ENCODE measurements around the gene KDR.

The KDR gene

GRCh38 chr4:55122235-55122634 is 3.2 kb downstream of the KDR start:
- no peak for DNase-seq

- no peak for DNase-seq
These were observed 4.1 kb downstream of the KDR start for GRCh38 chr4:55121246-55121645.

- DNase-seq = no peak
These were observed 7.0 kb downstream of the KDR start for GRCh38 chr4:55118397-55118796.

- DNase-seq = no peak
These were observed 7.9 kb downstream of the KDR start for GRCh38 chr4:55117511-55117910.

GRCh38 chr4:55116450-55116849 is 8.9 kb downstream of the KDR start:
- no peak for DNase-seq

- no peak for DNase-seq
These were observed 13.8 kb downstream of the KDR start for GRCh38 chr4:55111601-55112000.

GRCh38 chr4:55110131-55110530 is 15.3 kb downstream of the KDR start:
- DNase-seq = no peak

- no peak for DNase-seq
These were observed 18.3 kb downstream of the KDR start for GRCh38 chr4:55107054-55107453.

GRCh38 chr4:55103224-55103623 is 22.2 kb downstream of the KDR start:
- no peak for DNase-seq

- no peak for DNase-seq
These were observed 25.6 kb downstream of the KDR start for GRCh38 chr4:55099816-55100215.

- DNase-seq = no peak
These were observed 26.8 kb downstream of the KDR start for GRCh38 chr4:55098456-55099204.

- no peak for DNase-seq
These were observed 28.8 kb downstream of the KDR start for GRCh38 chr4:55096619-55097018.

- DNase-seq = no peak
These were observed 29.4 kb downstream of the KDR start for GRCh38 chr4:55096045-55096444.

- no peak for DNase-seq
These were observed 32.9 kb downstream of the KDR start for GRCh38 chr4:55092504-55092903.

GRCh38 chr4:55089916-55090315 is 35.5 kb downstream of the KDR start:
- DNase-seq = no peak

GRCh38 chr4:55087913-55088260 is 37.5 kb downstream of the KDR start:
- DNase-seq = no peak

- no peak for DNase-seq
These were observed 38.1 kb downstream of the KDR start for GRCh38 chr4:55087009-55087912.

- no peak for DNase-seq
These were observed 38.8 kb downstream of the KDR start for GRCh38 chr4:55086578-55086977.

GRCh38 chr4:55083735-55084134 is 41.7 kb downstream of the KDR start:
- DNase-seq = no peak

GRCh38 chr4:55082756-55083155 is 42.6 kb downstream of the KDR start:
- DNase-seq = no peak

- no peak for DNase-seq
These were observed 45.1 kb downstream of the KDR start for GRCh38 chr4:55080174-55080865.

- no peak for DNase-seq
These were observed 45.8 kb downstream of the KDR start for GRCh38 chr4:55079451-55080173.

- DNase-seq = no peak
These were observed 46.4 kb downstream of the KDR start for GRCh38 chr4:55078987-55079386.
